Heart left ventricle (tissue), 13 donors: Measurements from ENCODE around the gene TNFAIP8L3.

Source experiments
- POLR2A ChIP-seq, 2 donors: fragments of 450-650 bp; IDR thresholded peaks; one replicate each; pipeline ENCODE4 v1.6.1; 2017; ENCODE audit warnings: antibody characterized with exemption in 2 of 2, mild to moderate bottlenecking in 2 of 2, moderate library complexity in 2 of 2
- TF ChIP-seq, protein P1 (sequence below), 12 donors: fragments of 200-600 bp; sonication (generic) in 4 of 12; IDR thresholded peaks; one replicate each; pipeline versions ENCODE4 v1.5.0 to v1.8.0; 2018 to 2022; ENCODE audit warnings: antibody characterized with exemption in 12 of 12, mild to moderate bottlenecking in 5 of 12
- donor health status: ischemic (EF 13 %, LVEDD 7.1; RV severe dilation, severe dysfunction).
- donor health status: DM: no; HTN: yes; CAD: no.
- donor health status: DM: no; HTN: no; CAD: no.
- donor health status: ischemic (EF 25% LVEDD 6.9; RV normal size, moderate dysfunction).
- donor health status: ischemic (EF 25% LVEDD 5.7; RV mildly dilated, moderate dysfunction).
- donor health status: ischemic (EF 35%, LVEDD 5.7; RV mildly dilated, moderate dysfunction).
- donor health status: nonischemic (EF 11% LVEDD 7.7; RV severe dilation, severe dysfunction).
- donor health status: DM: yes; HTN: yes; CAD: no.
- donor health status: PGD.
- donor health status: ischemic (EF 29% LVEDD 5.4; RV normal size, mild dysfunction).
- donor health status: nonischemic (EF 23%, LVEDD 6.1; RV moderate dilation, normal function).

GRCh38 chr15:51062736-51063135 is 32.0 kb downstream of the TNFAIP8L3 start:
- TF ChIP-seq POLR2A (IDR thresholded peaks at IDR 0.05), result no peak
- TF ChIP-seq, protein P1, sequence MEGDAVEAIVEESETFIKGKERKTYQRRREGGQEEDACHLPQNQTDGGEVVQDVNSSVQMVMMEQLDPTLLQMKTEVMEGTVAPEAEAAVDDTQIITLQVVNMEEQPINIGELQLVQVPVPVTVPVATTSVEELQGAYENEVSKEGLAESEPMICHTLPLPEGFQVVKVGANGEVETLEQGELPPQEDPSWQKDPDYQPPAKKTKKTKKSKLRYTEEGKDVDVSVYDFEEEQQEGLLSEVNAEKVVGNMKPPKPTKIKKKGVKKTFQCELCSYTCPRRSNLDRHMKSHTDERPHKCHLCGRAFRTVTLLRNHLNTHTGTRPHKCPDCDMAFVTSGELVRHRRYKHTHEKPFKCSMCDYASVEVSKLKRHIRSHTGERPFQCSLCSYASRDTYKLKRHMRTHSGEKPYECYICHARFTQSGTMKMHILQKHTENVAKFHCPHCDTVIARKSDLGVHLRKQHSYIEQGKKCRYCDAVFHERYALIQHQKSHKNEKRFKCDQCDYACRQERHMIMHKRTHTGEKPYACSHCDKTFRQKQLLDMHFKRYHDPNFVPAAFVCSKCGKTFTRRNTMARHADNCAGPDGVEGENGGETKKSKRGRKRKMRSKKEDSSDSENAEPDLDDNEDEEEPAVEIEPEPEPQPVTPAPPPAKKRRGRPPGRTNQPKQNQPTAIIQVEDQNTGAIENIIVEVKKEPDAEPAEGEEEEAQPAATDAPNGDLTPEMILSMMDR (IDR thresholded peaks at IDR 0.05), result no peak
